ENCODE measurements around the gene LRRTM2. TPM values are rescaled to one million over a fixed set of nuclear protein-coding genes. Genes with fewer than 3 reads are reported as not detected.

The LRRTM2 gene
- total and polyA plus RNA-seq, 2 of the 4 experiments (the other 2 are of a cell fraction), result 0.53 to 2.0 TPM

GRCh38 chr5:138867011-138867410 is 8.1 kb downstream of the LRRTM2 start:
- Histone ChIP-seq H3K27me3 (ENCODE audit: control insufficient read depth, insufficient read depth, low read length) (no peaks in the 10 kb centered on the region), H2BK120ac (ENCODE audit: low read depth, low read length) (no peak overlapping the region), H3K56ac (ENCODE audit: extremely low read depth, insufficient read depth, low read length) (no peak overlapping the region), H3K14ac (replicated peaks; ENCODE audit: low read depth, low read length) (no peak overlapping the region), H3K4ac (ENCODE audit: low read depth, low read length) (no peak overlapping the region; the same call in 1 of the 2 replicates), H3K4me1 (ENCODE audit: control insufficient read depth, insufficient read depth, low read length) (peaks cover 14% of the 10 kb centered on the region), H3K18ac (ENCODE audit: low read depth, low read length) (no peak overlapping the region), H3K4me2 (ENCODE audit: low read depth, low read length) (no peak overlapping the region), H2BK5ac (ENCODE audit: low read depth, low read length, poor library complexity, severe bottlenecking) (no peak overlapping the region), H3K23ac (ENCODE audit: low read depth, low read length) (peak overlapping the region; percentile 58; the same call in 1 of the 2 replicates), H3K36me3 (ENCODE audit: control insufficient read depth, insufficient read depth, low read length) (peaks cover 6% of the 10 kb centered on the region), H2BK20ac (ENCODE audit: low read depth, low read length) (no peak overlapping the region), H4K20me1 (ENCODE audit: insufficient read depth, low read length) (peaks cover 56% of the 10 kb centered on the region), H2AFZ (replicated peaks; ENCODE audit: low read length, poor library complexity) (no peak overlapping the region), H3K27ac (ENCODE audit: insufficient read depth, low read length) (no peak overlapping the region), H2AK9ac (replicated peaks; ENCODE audit: low read depth, low read length, poor library complexity) (no peak overlapping the region), H4K8ac (ENCODE audit: low read depth in 2 of 2, low read length in 2 of 2) (no peak overlapping the region), H2BK15ac (ENCODE audit: low read depth, low read length) (no peak overlapping the region), H4K91ac (ENCODE audit: insufficient read depth, low read depth, low read length) (no peak overlapping the region), H3K9ac (ENCODE audit: low read depth, low read length) (no peak overlapping the region), H3K9me3 (ENCODE audit: control insufficient read depth, insufficient read depth, low read length) (peaks cover 7% of the 10 kb centered on the region), H2AK5ac (ENCODE audit: low read depth, low read length) (no peak overlapping the region), H3K79me1 (ENCODE audit: low read depth in 1 of 2, low read length in 2 of 2) (peaks cover 40 to 71% of the 10 kb centered on the region in 2 experiments), H3K4me3 (ENCODE audit: insufficient read depth, low read depth, low read length) (no peak overlapping the region), H4K5ac (ENCODE audit: low read depth, low read length) (no peak overlapping the region), H3K9me1 (ENCODE audit: insufficient read depth, low read length) (peaks cover 15% of the 10 kb centered on the region)
- ATAC-seq (ENCODE audit: low read depth), result no peak
- no peak for TF ChIP-seq NFE2L2 (IDR thresholded peaks at IDR 0.05; ENCODE audit: low read depth, low read length)
- no peak for TF ChIP-seq USF2 (IDR thresholded peaks at IDR 0.05; ENCODE audit: low read depth, low read length)
- no peak for TF ChIP-seq RAD21 (IDR thresholded peaks at IDR 0.05; ENCODE audit: low read length)
- TF ChIP-seq ELK1 (IDR thresholded peaks at IDR 0.05; ENCODE audit: borderline replicate concordance, low read depth, low read length), result no peak
- TF ChIP-seq CTCF (conservative IDR thresholded peaks at IDR 0.05; ENCODE audit: low read depth, low read length), result no peak
- no peak for TF ChIP-seq RFX5 (IDR thresholded peaks at IDR 0.05; ENCODE audit: low read depth, low read length)
- TF ChIP-seq CEBPB (IDR thresholded peaks at IDR 0.05; ENCODE audit: low read depth, low read length), result no peak
- TF ChIP-seq MAZ (IDR thresholded peaks at IDR 0.05; ENCODE audit: borderline replicate concordance, low read depth, low read length), result no peak
- TF ChIP-seq BHLHE40 (IDR thresholded peaks at IDR 0.05; ENCODE audit: low read depth, low read length), result no peak
- TF ChIP-seq POLR2A (IDR thresholded peaks at IDR 0.05; ENCODE audit: low read depth, low read length), result no peak
- ChIA-PET POLR2A (ENCODE audit: unreplicated experiment) (interaction anchor here (0.6 kb wide), 1 partner anchor 9 kb away, joined by 9 read pairs; no protein-coding TSS in a partner anchor), CTCF (no interaction called here)
- in situ Hi-C loops (cut with MboI; ENCODE audit: low sequenced_read_pairs), result no loop called here
- BruUV-seq (replicated peaks), result no TSS peak
- DNase-seq, result no peak
- dilution Hi-C loops (cut with HindIII; ENCODE audit: low sequenced_read_pairs, unreplicated experiment), result no loop called here
- WGBS, 2 experiments (ENCODE audit: extremely low coverage in 2 of 2, insufficient read length in 1 of 2), result 100% methylated on average over 1 of the region's 1 CpG; no CpG with 5 or more reads in 1 of the 2 experiments
- intact Hi-C loops (cut with micrococcal nuclease), result no loop called here
